Measurements from ENCODE around the gene TWIST2.

DNA sequence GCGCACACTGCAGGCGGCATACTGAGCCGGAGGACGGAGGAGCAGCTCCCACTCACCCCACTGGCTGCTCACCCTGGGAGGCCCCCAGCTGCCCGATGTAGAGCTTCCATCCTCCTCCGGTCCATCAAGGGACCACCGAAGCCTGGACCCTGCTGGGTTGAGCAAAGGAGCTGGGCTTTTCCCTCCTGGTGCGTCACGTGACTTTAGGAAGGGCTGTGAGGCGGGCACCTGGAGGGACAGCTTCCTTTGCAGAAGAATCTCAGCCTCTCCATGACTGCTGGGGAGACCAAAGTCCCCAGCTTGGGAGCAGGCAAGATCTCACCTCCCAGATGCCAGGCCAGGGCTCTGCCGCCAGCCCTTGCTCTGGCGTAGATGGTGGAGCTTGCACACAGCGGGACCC is 102.7 kb downstream of the TWIST2 start:
- TF ChIP-seq, protein P1, sequence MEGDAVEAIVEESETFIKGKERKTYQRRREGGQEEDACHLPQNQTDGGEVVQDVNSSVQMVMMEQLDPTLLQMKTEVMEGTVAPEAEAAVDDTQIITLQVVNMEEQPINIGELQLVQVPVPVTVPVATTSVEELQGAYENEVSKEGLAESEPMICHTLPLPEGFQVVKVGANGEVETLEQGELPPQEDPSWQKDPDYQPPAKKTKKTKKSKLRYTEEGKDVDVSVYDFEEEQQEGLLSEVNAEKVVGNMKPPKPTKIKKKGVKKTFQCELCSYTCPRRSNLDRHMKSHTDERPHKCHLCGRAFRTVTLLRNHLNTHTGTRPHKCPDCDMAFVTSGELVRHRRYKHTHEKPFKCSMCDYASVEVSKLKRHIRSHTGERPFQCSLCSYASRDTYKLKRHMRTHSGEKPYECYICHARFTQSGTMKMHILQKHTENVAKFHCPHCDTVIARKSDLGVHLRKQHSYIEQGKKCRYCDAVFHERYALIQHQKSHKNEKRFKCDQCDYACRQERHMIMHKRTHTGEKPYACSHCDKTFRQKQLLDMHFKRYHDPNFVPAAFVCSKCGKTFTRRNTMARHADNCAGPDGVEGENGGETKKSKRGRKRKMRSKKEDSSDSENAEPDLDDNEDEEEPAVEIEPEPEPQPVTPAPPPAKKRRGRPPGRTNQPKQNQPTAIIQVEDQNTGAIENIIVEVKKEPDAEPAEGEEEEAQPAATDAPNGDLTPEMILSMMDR (IDR thresholded peaks at IDR 0.05; ENCODE audit: low read length): no peak
- no peak for TF ChIP-seq EZH2 (optimal IDR thresholded peaks at IDR 0.05; ENCODE audit: low read depth, low read length)
- TF ChIP-seq EZH2phosphoT487 (IDR thresholded peaks at IDR 0.05; ENCODE audit: low read length): no peak
